COLO829 (cell line): ENCODE results near the gene CFAP221.
A peak's percentile ranks its signal among the peaks of the same experiment; 100 is the strongest.

Experiments used
- DNase-seq: peaks from one replicate; pipeline ENCODE4 v3.0.0; 2012; ENCODE audit warnings: low spot score

Gene CFAP221

GRCh38 chr2:119645173-119645855 is 101.1 kb downstream of the CFAP221 start:
- DNase-seq: no peak

GRCh38 chr2:119646149-119646548 is 101.9 kb downstream of the CFAP221 start:
- DNase-seq: no peak

- DNase-seq: no peak
Measured at GRCh38 chr2:119647440-119648169, 103.4 kb downstream of the CFAP221 start.

GRCh38 chr2:119649364-119649917 is 105.2 kb downstream of the CFAP221 start:
- DNase-seq: no peak

GRCh38 chr2:119650206-119650605 is 106.0 kb downstream of the CFAP221 start:
- DNase-seq: no peak

- no peak for DNase-seq
Measured at GRCh38 chr2:119650846-119651370, 106.7 kb downstream of the CFAP221 start.

GRCh38 chr2:119657466-119658145 is 113.4 kb downstream of the CFAP221 start:
- DNase-seq: no peak

- peak; percentile 63 for DNase-seq
Measured at GRCh38 chr2:119659601-119660342, 115.5 kb downstream of the CFAP221 start.

- no peak for DNase-seq
Measured at GRCh38 chr2:119660343-119660658, 116.1 kb downstream of the CFAP221 start.

GRCh38 chr2:119662297-119662696 is 118.0 kb downstream of the CFAP221 start:
- DNase-seq: no peak

GRCh38 chr2:119668546-119668945 is 124.3 kb downstream of the CFAP221 start:
- no peak for DNase-seq

- no peak for DNase-seq
Measured at GRCh38 chr2:119671016-119671415, 126.8 kb downstream of the CFAP221 start.

- DNase-seq: no peak
Measured at GRCh38 chr2:119671752-119672151, 127.5 kb downstream of the CFAP221 start.

- DNase-seq: no peak
Measured at GRCh38 chr2:119672161-119672862, 128.1 kb downstream of the CFAP221 start.

- no peak for DNase-seq
Measured at GRCh38 chr2:119673796-119674195, 129.5 kb downstream of the CFAP221 start.

GRCh38 chr2:119674711-119675500 is 130.7 kb downstream of the CFAP221 start:
- no peak for DNase-seq

GRCh38 chr2:119678021-119678656 is 133.9 kb downstream of the CFAP221 start:
- no peak for DNase-seq

- no peak for DNase-seq
Measured at GRCh38 chr2:119679526-119679837, 135.2 kb downstream of the CFAP221 start.

- DNase-seq: no peak
Measured at GRCh38 chr2:119679846-119680245, 135.6 kb downstream of the CFAP221 start.
